ENCODE data around the gene TXLNB. TPM values are rescaled to one million over a fixed set of nuclear protein-coding genes. Genes with fewer than 3 reads are reported as not detected.
"Not testable (repeated sequence)": the region's sequence is repeated elsewhere in the genome, so short reads cannot be mapped to it uniquely, and the experiment has no call there.

The TXLNB gene
- total RNA-seq, 2 experiments from 2014 or later = 0.35 TPM

DNA sequence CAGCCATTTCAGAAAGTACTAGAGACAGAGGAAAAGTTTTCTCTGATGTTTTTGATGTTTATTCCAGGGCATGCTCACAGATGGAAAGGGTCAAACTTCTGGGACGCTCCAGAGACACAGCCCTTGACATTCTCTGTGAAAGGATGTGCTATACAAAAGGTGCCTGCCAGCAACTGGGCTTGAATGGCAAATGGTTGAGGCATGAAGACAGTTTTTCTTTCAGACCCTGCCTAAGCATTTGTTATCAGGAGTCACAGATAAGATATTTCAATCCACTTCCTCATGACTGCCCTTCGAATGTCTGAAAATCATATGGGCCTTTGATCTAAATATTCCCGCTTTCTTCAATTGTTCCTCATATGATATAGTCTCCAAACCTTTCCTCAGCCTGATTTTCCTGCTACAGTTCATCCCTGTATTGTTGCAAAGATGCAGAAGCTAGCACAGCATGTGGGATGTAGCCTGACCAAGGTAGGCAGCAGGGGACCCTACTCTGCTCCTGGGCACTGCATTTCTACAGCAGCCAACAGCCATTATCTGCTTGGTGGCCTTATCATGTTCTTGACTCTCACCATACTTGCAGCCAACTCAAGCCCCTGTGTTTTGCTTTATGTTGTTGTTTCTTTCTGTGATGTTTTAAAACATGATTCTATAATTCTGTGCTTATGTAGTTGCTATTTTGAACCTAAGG lies 14.6 kb upstream of the TXLNB start:
- peaks cover 10% of the 10 kb centered on the region for H3K4me1 Mint-ChIP-seq
- no peak overlapping the region for H3K27ac Mint-ChIP-seq
- H3K36me3 Mint-ChIP-seq (ENCODE audit: low read depth) = no peaks in the 10 kb centered on the region
- ChIA-PET CTCF (interaction anchor here (0.5 to 1.4 kb wide), 2 partner anchors 50 to 97 kb away, joined by 3 read pairs; no protein-coding TSS in a partner anchor), POLR2A (no interaction called here)
- peaks cover 6% of the 10 kb centered on the region for H3K27me3 Mint-ChIP-seq
- H3K9me3 Mint-ChIP-seq = no peaks in the 10 kb centered on the region
- H3K4me3 Mint-ChIP-seq = no peak overlapping the region
- no peak for DNase-seq

DNA sequence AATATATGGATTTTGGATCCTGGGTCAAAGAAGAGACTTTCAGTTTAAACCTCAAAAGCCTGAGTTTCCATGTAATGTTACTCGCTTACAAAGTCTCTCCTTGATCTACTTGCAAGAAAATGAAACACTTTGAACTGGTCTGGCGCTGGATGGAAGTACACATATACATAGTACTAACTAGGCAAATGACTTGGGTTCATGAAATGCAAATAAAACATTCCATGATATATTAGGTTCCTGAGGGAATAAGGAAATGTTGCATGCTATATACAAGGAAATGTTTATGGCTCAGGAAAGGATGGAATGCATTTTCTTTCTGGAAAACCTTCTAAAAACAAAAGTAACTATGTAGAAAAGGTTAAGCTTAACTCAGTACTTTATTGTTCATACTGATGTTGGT lies 11.4 kb upstream of the TXLNB start:
- H3K9me3 Mint-ChIP-seq = no peaks in the 10 kb centered on the region
- H3K4me3 Mint-ChIP-seq = no peak overlapping the region
- no peaks in the 10 kb centered on the region for H3K36me3 Mint-ChIP-seq (ENCODE audit: low read depth)
- CTCF ChIA-PET = interaction anchor here (1.3 kb wide), 1 partner anchor 11 kb away, joined by 5 read pairs; the partner anchor contains the start of gene TXLNB
- DNase-seq = no peak
- no peak overlapping the region for H3K27ac Mint-ChIP-seq
- peaks cover 6% of the 10 kb centered on the region for H3K27me3 Mint-ChIP-seq
- H3K4me1 Mint-ChIP-seq = peaks cover 3% of the 10 kb centered on the region
- POLR2A ChIA-PET = no interaction called here

DNA sequence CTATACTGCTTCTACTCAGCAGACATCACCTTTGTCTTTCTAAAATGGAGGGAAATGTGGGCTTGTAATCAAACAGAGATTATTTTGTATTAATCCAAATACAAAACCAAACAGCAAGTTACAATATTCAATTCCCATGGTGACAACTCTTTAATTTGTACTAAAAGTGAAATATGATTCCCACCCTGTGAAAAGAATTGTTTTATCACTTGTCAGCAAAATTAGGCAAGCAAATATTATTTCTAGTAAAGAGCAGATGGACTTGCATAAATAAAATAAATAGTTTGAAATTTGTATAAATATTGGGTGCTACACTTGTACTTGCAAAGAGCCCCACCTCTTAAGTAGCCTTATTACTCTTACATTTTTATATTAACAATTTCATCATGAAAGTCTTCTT lies 6.1 kb upstream of the TXLNB start:
- H3K36me3 Mint-ChIP-seq (ENCODE audit: low read depth) = no peaks in the 10 kb centered on the region
- H3K27ac Mint-ChIP-seq = no peak overlapping the region
- H3K27me3 Mint-ChIP-seq = no peaks in the 10 kb centered on the region
- H3K4me1 Mint-ChIP-seq = peaks cover 16% of the 10 kb centered on the region
- ChIA-PET CTCF (no interaction called here), POLR2A (no interaction called here)
- no peak overlapping the region for H3K4me3 Mint-ChIP-seq
- no peak for DNase-seq
- H3K9me3 Mint-ChIP-seq = peaks cover 7% of the 10 kb centered on the region

DNA sequence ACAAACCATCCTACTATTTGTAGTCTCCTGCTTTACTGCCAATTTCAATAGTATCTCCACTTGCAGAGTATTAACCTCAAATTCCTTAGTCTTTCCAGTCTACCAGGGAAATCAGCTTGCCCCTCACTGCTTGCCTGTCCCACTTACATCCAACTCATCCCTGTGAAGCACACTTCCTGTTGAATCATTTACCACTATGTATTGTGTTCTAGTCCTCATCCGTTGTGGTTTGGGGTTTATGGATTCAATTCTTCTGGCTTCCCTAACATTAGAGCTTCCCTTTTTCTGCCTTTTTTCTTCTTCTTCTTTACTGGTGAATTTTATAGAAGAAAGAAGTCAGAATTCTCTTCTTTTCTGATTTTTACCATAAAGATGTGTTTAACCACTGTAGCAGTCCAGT lies 5.1 kb upstream of the TXLNB start:
- peaks cover 26% of the 10 kb centered on the region for H3K4me1 Mint-ChIP-seq
- ChIA-PET POLR2A (no interaction called here), CTCF (interaction anchor here (0.6 to 1.0 kb wide), 3 partner anchors 22 to 46 kb away, joined by 3 read pairs; no protein-coding TSS in a partner anchor)
- H3K9me3 Mint-ChIP-seq = peaks cover 7% of the 10 kb centered on the region
- H3K4me3 Mint-ChIP-seq = no peak overlapping the region
- H3K27ac Mint-ChIP-seq = no peak overlapping the region
- H3K27me3 Mint-ChIP-seq = no peaks in the 10 kb centered on the region
- no peaks in the 10 kb centered on the region for H3K36me3 Mint-ChIP-seq (ENCODE audit: low read depth)
- DNase-seq = no peak

DNA sequence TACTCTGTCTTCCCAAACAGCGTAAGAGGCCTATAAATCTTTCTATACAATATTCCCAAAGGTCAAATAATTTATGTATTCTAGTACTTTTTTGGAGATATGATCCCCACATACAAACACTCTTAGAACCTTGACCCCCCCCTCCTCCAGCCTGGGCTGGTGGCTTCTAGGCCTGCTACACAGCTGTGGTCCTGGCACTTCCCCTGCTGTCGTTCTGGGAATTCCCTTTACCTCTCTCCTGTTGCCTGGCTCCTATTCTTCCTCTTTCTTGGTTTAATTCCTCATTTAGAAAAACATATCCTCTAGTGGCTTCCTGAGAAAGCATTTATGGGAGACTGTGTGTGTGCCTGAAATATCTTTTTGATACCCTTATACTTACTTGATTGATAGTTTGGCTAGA lies 4.1 kb upstream of the TXLNB start:
- H3K27ac Mint-ChIP-seq = no peak overlapping the region
- H3K36me3 Mint-ChIP-seq (ENCODE audit: low read depth) = no peaks in the 10 kb centered on the region
- H3K27me3 Mint-ChIP-seq = no peaks in the 10 kb centered on the region

DNA sequence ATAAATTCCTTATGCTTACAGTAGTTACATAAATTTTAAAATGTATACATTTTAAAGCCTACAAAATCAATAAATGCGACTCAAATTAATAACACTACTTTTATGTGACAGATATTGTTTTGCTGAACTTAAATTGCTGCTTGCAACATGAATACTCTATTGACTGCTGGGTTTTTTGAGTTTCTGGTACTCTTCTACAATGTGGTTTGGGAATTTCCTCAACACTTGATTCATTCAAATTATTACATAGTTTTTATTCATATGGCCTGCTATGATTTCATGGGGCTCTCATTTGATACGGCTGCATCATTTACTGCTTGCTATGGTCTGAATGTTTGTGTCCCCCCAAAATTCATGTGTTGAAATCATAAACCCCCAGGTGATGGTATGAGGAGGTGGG lies 2.3 kb upstream of the TXLNB start:
- DNase-seq = no peak
- peaks cover 50% of the 10 kb centered on the region for H3K4me1 Mint-ChIP-seq
- peaks cover 7% of the 10 kb centered on the region for H3K9me3 Mint-ChIP-seq
- ChIA-PET POLR2A (no interaction called here), CTCF (interaction anchor here (1.0 kb wide), 1 partner anchor 43 kb away, joined by 3 read pairs; no protein-coding TSS in a partner anchor)
- H3K27me3 Mint-ChIP-seq = no peaks in the 10 kb centered on the region
- H3K4me3 Mint-ChIP-seq = no peak overlapping the region
- no peak overlapping the region for H3K27ac Mint-ChIP-seq
- peaks cover 2% of the 10 kb centered on the region for H3K36me3 Mint-ChIP-seq (ENCODE audit: low read depth)

More for the DNA sequence above, 4.1 kb upstream of the TXLNB start:
- Mint-ChIP-seq H3K4me3 (no peak overlapping the region), H3K4me1 (peaks cover 35% of the 10 kb centered on the region), H3K9me3 (peaks cover 7% of the 10 kb centered on the region)
- ChIA-PET POLR2A (no interaction called here), CTCF (interaction anchor here (1.0 kb wide), 1 partner anchor 45 kb away, joined by 3 read pairs; no protein-coding TSS in a partner anchor)
- DNase-seq = no peak

DNA sequence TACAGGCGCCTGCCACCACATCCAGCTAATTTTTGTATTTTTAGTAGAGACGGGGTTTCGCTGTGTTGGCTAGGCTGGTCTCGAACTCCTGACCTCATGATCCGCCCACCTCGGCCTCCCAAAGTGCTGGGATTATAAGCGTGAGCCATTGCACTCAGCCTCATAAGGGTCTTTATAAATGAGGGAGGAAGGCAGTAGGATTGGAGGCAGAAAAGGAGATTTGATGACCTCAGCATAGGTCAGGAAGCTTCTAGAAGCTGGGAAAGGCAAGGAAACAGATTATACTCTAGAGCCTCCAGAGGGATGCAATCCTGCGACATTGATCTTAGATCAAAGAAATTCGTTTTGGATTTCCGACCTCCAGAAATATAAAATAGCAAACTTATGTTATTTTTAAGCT lies 1.4 kb upstream of the TXLNB start:
- Mint-ChIP-seq H3K27ac (peak overlapping the region; percentile 96), H3K4me1 (peaks cover 54% of the 10 kb centered on the region)
- DNase-seq; POLR2A ChIA-PET; H3K4me3 Mint-ChIP-seq; H3K36me3 Mint-ChIP-seq (ENCODE audit: low read depth); H3K27me3 Mint-ChIP-seq; H3K9me3 Mint-ChIP-seq: not testable (repeated sequence)
- CTCF ChIA-PET = interaction anchor here (1.0 to 1.7 kb wide), 4 partner anchors 9 to 42 kb away, joined by 3 to 5 read pairs (median 4); no protein-coding TSS in a partner anchor

DNA sequence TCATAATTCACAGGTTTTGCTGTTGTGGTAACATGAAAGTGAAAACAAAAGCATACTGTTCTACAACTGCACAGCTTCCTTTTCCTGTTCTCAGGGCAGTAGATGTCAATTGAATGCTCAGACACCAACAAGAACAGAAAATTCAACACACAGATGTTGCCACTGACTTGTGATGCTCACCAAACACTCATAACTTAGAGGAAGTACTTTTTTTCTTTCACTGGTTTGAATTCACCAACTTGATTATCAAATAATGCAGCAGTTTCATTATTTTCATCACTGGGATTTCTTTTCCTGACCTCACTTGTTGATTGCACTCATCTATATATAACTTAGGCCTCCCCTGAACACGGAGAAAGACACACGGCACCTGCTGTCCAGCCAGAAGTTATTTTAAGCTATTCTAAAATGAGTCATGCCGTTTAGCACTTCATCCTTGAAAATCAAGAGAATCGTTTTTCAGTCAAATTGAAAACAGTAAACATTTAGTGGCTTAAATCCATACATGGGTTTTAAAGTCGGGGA lies 949 bp downstream of the TXLNB start:
- DNase-seq = peak; percentile 61
- Mint-ChIP-seq H3K4me3 (peak overlapping the region; percentile 70), H3K27me3 (no peaks in the 10 kb centered on the region), H3K9me3 (peaks cover 5% of the 10 kb centered on the region), H3K27ac (peak overlapping the region; percentile 96), H3K4me1 (peaks cover 48% of the 10 kb centered on the region), H3K36me3 (ENCODE audit: low read depth) (peaks cover 10% of the 10 kb centered on the region)
- ChIA-PET POLR2A (interaction anchor here (0.7 to 0.9 kb wide), 2 partner anchors 84 to 303 kb away, joined by 3 read pairs; partner anchors contain the start of gene CITED2), CTCF (interaction anchor here (0.5 to 2.2 kb wide), 13 partner anchors 11 to 657 kb away, joined by 3 to 7 read pairs (median 3); partner anchors contain the start of gene CITED2)

DNA sequence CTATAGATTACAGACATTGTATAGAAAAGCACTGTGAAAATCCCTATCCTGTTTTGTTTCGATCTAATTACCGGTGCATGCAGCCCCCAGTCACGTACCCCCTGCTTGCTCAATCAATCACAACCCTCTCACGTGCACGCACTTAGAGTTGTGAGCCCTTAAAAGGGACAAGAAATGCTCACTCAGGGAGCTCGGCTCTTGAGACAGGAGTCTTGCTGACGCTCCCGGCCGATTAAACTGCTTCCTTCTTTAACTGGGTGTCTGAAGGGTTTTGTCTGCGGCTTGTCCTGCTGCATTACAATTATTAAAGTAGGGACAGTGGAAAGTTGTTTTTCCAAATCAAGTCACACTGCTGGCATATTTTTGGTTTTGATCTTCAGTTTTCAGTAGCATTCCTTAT lies 2.6 kb downstream of the TXLNB start:
- Mint-ChIP-seq H3K4me1 (peaks cover 45% of the 10 kb centered on the region), H3K9me3 (no peaks in the 10 kb centered on the region), H3K27me3 (no peaks in the 10 kb centered on the region), H3K27ac (peak overlapping the region; percentile 15), H3K4me3 (no peak overlapping the region), H3K36me3 (ENCODE audit: low read depth) (peaks cover 10% of the 10 kb centered on the region)
- CTCF ChIA-PET = interaction anchor here (0.7 to 2.0 kb wide), 2 partner anchors 11 to 27 kb away, joined by 3 to 6 read pairs; no protein-coding TSS in a partner anchor
- POLR2A ChIA-PET = no interaction called here
- no peak for DNase-seq

DNA sequence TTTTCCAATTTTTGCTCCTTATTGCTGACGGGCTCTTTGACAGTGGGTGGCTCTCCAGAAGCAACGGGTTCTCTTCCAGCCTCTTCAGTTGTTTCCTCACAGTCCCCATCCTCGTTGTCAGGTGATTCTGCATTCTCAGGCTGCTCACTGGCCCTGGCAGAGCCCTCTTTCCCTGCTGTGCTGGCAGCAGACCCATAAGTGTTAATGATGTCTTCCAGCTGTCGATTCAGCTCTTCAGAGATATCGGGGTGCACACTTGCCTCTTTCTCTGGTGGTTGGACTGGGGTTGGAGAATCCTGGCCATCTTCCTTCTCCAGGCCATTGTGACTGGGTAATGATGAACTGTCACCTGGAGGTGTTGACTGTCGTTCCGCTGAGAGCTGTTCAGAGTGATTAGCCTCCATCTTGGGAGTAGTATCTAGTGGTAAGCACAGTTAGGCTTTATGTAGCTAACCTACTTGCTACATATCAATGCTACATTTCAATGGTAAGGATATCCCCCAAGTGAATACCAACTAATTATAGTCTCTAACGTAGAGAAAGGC lies 3.2 kb downstream of the TXLNB start:
- DNase-seq = no peak
- POLR2A ChIA-PET = no interaction called here
- H3K36me3 Mint-ChIP-seq (ENCODE audit: low read depth) = peaks cover 10% of the 10 kb centered on the region
- H3K27me3 Mint-ChIP-seq = no peaks in the 10 kb centered on the region
- H3K27ac Mint-ChIP-seq = peak overlapping the region; percentile 15
- CTCF ChIA-PET = interaction anchor here (2.0 kb wide), 1 partner anchor 10 kb away, joined by 6 read pairs; no protein-coding TSS in a partner anchor
- H3K4me1 Mint-ChIP-seq = peaks cover 42% of the 10 kb centered on the region
- H3K4me3 Mint-ChIP-seq = no peak overlapping the region
- H3K9me3 Mint-ChIP-seq = no peaks in the 10 kb centered on the region

DNA sequence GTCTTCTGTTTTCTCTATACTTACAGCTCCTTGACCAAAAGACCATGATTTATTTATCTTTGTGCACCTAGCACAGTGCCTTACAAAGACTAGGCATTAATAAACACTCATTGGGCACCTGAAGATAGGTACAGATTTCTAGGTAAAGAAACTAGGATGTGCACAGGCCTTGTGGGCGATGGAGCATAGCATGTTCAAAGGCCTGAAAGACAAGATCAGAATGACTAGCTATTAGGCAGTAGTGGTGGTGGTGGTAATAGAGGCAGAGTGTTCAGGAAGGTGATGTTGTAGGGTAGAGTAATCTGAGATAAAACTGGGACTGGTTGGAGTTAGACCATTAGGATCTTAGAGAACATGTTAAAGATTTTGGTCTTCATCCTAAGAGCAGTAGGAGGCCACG lies 3.9 kb downstream of the TXLNB start:
- CTCF ChIA-PET = interaction anchor here (2.0 kb wide), 1 partner anchor 9 kb away, joined by 6 read pairs; no protein-coding TSS in a partner anchor

DNA sequence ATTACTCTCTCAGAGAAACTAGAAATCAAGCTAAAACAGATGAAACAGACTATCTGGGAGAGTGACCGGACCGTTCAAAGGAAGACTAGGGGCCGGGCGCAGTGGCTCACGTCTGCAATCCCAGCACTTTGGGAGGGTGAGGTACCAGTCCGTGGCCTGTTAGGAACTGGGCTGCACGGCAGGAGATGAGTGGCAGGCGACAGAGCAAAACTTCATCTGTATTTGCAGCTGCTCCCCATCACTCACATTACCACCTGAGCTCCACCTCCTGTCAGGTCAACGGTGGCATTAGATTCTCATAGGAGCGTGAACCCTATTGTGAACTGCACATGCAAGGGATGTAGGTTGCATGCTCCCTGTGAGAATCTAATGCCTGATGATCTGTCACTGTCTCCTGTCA lies 5.4 kb downstream of the TXLNB start:
- DNase-seq; H3K27ac Mint-ChIP-seq; H3K36me3 Mint-ChIP-seq (ENCODE audit: low read depth); H3K27me3 Mint-ChIP-seq; POLR2A ChIA-PET; H3K4me3 Mint-ChIP-seq; H3K9me3 Mint-ChIP-seq; CTCF ChIA-PET: not testable (repeated sequence)
- H3K4me1 Mint-ChIP-seq = peaks cover 29% of the 10 kb centered on the region

More for the DNA sequence above, 3.9 kb downstream of the TXLNB start:
- Mint-ChIP-seq H3K27ac (no peak overlapping the region), H3K9me3 (no peaks in the 10 kb centered on the region), H3K4me1 (peaks cover 39% of the 10 kb centered on the region), H3K4me3 (no peak overlapping the region), H3K36me3 (ENCODE audit: low read depth) (peaks cover 10% of the 10 kb centered on the region), H3K27me3 (no peaks in the 10 kb centered on the region)
- DNase-seq = no peak
- POLR2A ChIA-PET = no interaction called here

DNA sequence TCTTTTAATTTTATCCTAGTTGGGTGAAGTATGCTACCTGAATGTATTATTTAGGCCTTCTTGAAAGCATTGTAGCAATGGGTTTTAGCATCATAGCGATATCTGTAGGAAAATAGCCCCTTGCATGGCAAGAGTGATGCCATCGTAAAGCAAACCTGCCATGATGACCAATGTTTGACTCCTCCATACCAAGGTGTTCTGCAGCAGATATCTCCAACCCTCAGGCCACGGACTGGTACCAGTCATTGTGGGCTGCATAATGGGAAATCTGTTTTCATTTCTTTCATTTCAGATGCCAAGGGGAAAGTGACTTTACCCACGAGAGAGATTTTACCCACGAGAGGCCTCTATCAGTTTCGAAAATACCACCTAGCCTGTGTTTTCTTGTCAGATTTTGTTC lies 6.2 kb downstream of the TXLNB start:
- Mint-ChIP-seq H3K27me3 (no peaks in the 10 kb centered on the region), H3K27ac (no peak overlapping the region), H3K36me3 (ENCODE audit: low read depth) (peaks cover 10% of the 10 kb centered on the region), H3K4me3 (no peak overlapping the region), H3K4me1 (peaks cover 26% of the 10 kb centered on the region), H3K9me3 (no peaks in the 10 kb centered on the region)
- ChIA-PET POLR2A (no interaction called here), CTCF (no interaction called here)
- DNase-seq = no peak

Measured in activated CD4-positive, alpha-beta T cell treated with anti-CD3 and anti-CD28 coated beads, Interleukin-2, amount 10 ng/mL, durations not matched to agents 7 days and 5 days (primary cell).